Measurements from ENCODE around the gene CSRNP3. TPM values are rescaled to one million over a fixed set of nuclear protein-coding genes. Genes with fewer than 3 reads are reported as not detected.

Gene CSRNP3
- total RNA-seq, 6 experiments from 2014 or later, result 0.25 to 2.0 (median 1.0) TPM

- DNase-seq (no peak), ATAC-seq (no peak)
- intact Hi-C loops (cut with DNase I), result no loop called here
- no peak overlapping the region for H3K4me3 ChIP-seq
- no peaks in the 10 kb centered on the region for H3K27me3 ChIP-seq
- WGBS (ENCODE audit: insufficient coverage, low coverage, low lambda C conversion rate, missing lambda C conversion rate), result 44% methylated on average over 1 of the region's 1 CpG
- no peaks in the 10 kb centered on the region for H3K9me3 ChIP-seq
- no peak overlapping the region for H3K27ac ChIP-seq
- no peaks in the 10 kb centered on the region for H3K36me3 ChIP-seq
- H3K4me1 ChIP-seq, result no peaks in the 10 kb centered on the region
- TF ChIP-seq POLR2A (IDR thresholded peaks at IDR 0.05), result no peak
- no peak for TF ChIP-seq CTCF (IDR thresholded peaks at IDR 0.05)
Measured at GRCh38 chr2:165450156-165450555, 19.3 kb upstream of the CSRNP3 start.

GRCh38 chr2:165452327-165452726 is 17.2 kb upstream of the CSRNP3 start:
- no peaks in the 10 kb centered on the region for H3K36me3 ChIP-seq
- no peak for DNase-seq
- no peak for TF ChIP-seq POLR2A (IDR thresholded peaks at IDR 0.05)
- no peak for TF ChIP-seq CTCF (IDR thresholded peaks at IDR 0.05)
- no peaks in the 10 kb centered on the region for H3K27me3 ChIP-seq
- H3K9me3 ChIP-seq, result no peaks in the 10 kb centered on the region
- no peak overlapping the region for H3K27ac ChIP-seq
- no peak for ATAC-seq
- intact Hi-C loops (cut with DNase I), result no loop called here
- H3K4me3 ChIP-seq, result no peak overlapping the region
- H3K4me1 ChIP-seq, result no peaks in the 10 kb centered on the region
- 58% methylated on average over 2 of the region's 2 CpGs for WGBS (ENCODE audit: insufficient coverage, low coverage, low lambda C conversion rate, missing lambda C conversion rate)

GRCh38 chr2:165453561-165454094 is 15.9 kb upstream of the CSRNP3 start:
- DNase-seq (no peak), ATAC-seq (no peak)
- H3K27ac ChIP-seq, result no peak overlapping the region
- no peak overlapping the region for H3K4me3 ChIP-seq
- no peaks in the 10 kb centered on the region for H3K27me3 ChIP-seq
- TF ChIP-seq CTCF (IDR thresholded peaks at IDR 0.05) (no peak), POLR2A (IDR thresholded peaks at IDR 0.05) (no peak)
- no peaks in the 10 kb centered on the region for H3K9me3 ChIP-seq
- WGBS (ENCODE audit: insufficient coverage, low coverage, low lambda C conversion rate, missing lambda C conversion rate), result 70% methylated on average over 5 of the region's 5 CpGs
- intact Hi-C loops (cut with DNase I), result no loop called here
- H3K36me3 ChIP-seq, result no peaks in the 10 kb centered on the region
- no peaks in the 10 kb centered on the region for H3K4me1 ChIP-seq

- Histone ChIP-seq H3K9me3 (no peaks in the 10 kb centered on the region), H3K4me3 (no peak overlapping the region), H3K27ac (no peak overlapping the region), H3K27me3 (no peaks in the 10 kb centered on the region), H3K36me3 (no peaks in the 10 kb centered on the region), H3K4me1 (no peaks in the 10 kb centered on the region)
- DNase-seq (no peak), ATAC-seq (no peak)
- intact Hi-C loops (cut with DNase I), result no loop called here
- no peak for TF ChIP-seq CTCF (IDR thresholded peaks at IDR 0.05)
- no peak for TF ChIP-seq POLR2A (IDR thresholded peaks at IDR 0.05)
- WGBS (ENCODE audit: insufficient coverage, low coverage, low lambda C conversion rate, missing lambda C conversion rate), result 90% methylated on average over 1 of the region's 1 CpG
Measured at GRCh38 chr2:165454905-165455304, 14.6 kb upstream of the CSRNP3 start.

- intact Hi-C loops (cut with DNase I), result no loop called here
- no peaks in the 10 kb centered on the region for H3K36me3 ChIP-seq
- H3K27ac ChIP-seq, result no peak overlapping the region
- WGBS (ENCODE audit: insufficient coverage, low coverage, low lambda C conversion rate, missing lambda C conversion rate), result 29% methylated on average over 1 of the region's 1 CpG
- no peak overlapping the region for H3K4me3 ChIP-seq
- H3K4me1 ChIP-seq, result no peaks in the 10 kb centered on the region
- no peak for ATAC-seq
- H3K9me3 ChIP-seq, result no peaks in the 10 kb centered on the region
- no peaks in the 10 kb centered on the region for H3K27me3 ChIP-seq
- TF ChIP-seq CTCF (IDR thresholded peaks at IDR 0.05), result no peak
- no peak for TF ChIP-seq POLR2A (IDR thresholded peaks at IDR 0.05)
- DNase-seq, result no peak
Measured at GRCh38 chr2:165456027-165456426, 13.5 kb upstream of the CSRNP3 start.

Measured in right lobe of liver (tissue), 6 donors.